ENCODE data around the gene CXCL17. TPM values are rescaled to one million over a fixed set of nuclear protein-coding genes. Genes with fewer than 3 reads are reported as not detected.

Gene CXCL17
- total RNA-seq, 1 experiment from 2014 or later: not detected

DNA sequence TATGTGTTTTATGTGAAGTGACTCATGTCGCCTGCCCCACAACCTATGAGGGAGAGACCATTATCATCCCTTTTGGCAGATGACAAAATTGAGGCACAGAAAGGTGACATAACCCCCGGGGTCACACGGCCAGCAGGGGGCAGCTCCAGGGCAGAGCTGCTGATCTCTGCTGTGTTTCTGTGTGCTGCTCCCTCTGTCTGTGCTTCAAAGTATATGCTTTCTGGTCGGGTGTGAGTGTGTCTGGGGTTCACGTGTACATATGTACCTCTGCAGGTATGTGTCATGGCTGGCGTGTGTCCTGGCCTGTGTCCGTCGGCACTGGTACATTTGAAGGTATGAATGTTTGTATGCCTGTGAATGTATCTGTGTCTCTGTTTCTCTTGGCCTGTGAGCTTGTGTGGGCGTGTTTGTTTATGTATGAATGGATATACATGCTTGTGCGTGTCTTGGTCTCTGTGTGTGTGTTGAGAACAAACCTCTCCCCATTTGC is 22.6 kb downstream of the CXCL17 start:
- Histone ChIP-seq H3K18ac (ENCODE audit: insufficient read length, low read depth, low read length) (no peak overlapping the region), H3K27ac (ENCODE audit: insufficient read length, low read depth, low read length) (no peak overlapping the region), H4K5ac (ENCODE audit: insufficient read length, low read depth, low read length) (no peak overlapping the region), H3T11ph (ENCODE audit: low read length) (no peak overlapping the region), H2BK20ac (ENCODE audit: low read depth, low read length, poor library complexity, severe bottlenecking) (no peak overlapping the region), H3K79me1 (ENCODE audit: insufficient read depth, low read depth, low read length, poor library complexity, severe bottlenecking) (no peaks in the 10 kb centered on the region), H2AFZ (ENCODE audit: low read length) (no peak overlapping the region), H3K56ac (ENCODE audit: insufficient read length, low read depth, low read length) (no peak overlapping the region), H2BK120ac (ENCODE audit: low read depth, low read length, poor library complexity, severe bottlenecking) (no peak overlapping the region), H2AK5ac (ENCODE audit: insufficient read length, low read length) (no peak overlapping the region), H2BK5ac (ENCODE audit: insufficient read length, low read length) (no peak overlapping the region), H2BK12ac (ENCODE audit: insufficient read length, low read depth, low read length) (no peak overlapping the region), H3K14ac (ENCODE audit: insufficient read depth, low read length) (no peak overlapping the region), H3K9me3 (ENCODE audit: control insufficient read depth, low read depth, low read length) (no peaks in the 10 kb centered on the region), H3K4ac (ENCODE audit: low read depth, low read length) (no peak overlapping the region), H4K91ac (ENCODE audit: insufficient read length, low read depth, low read length) (no peak overlapping the region), H2BK15ac (ENCODE audit: low read depth, low read length) (no peak overlapping the region), H3K9ac (ENCODE audit: extremely low read depth, insufficient read length, low read length) (no peak overlapping the region), H3K27me3 (ENCODE audit: insufficient read depth, low read length) (peaks cover 14% of the 10 kb centered on the region; the same call in 1 of the 2 replicates), H3K23me2 (ENCODE audit: insufficient read length, low read depth, low read length, poor library complexity, severe bottlenecking) (peaks cover 7% of the 10 kb centered on the region), H3K23ac (ENCODE audit: insufficient read length, low read depth, low read length) (no peak overlapping the region), H4K8ac (replicated peaks; ENCODE audit: insufficient read length, low read depth, low read length) (no peak overlapping the region), H3K79me2 (ENCODE audit: insufficient read depth, low read length) (no peaks in the 10 kb centered on the region), H3K4me2 (ENCODE audit: insufficient read depth, insufficient read length, low read length) (no peak overlapping the region), H4K20me1 (ENCODE audit: control insufficient read depth, insufficient read depth, insufficient read length) (no peaks in the 10 kb centered on the region), H3K4me1 (ENCODE audit: insufficient read depth, low read length) (no peaks in the 10 kb centered on the region)
- TF ChIP-seq, protein P1, sequence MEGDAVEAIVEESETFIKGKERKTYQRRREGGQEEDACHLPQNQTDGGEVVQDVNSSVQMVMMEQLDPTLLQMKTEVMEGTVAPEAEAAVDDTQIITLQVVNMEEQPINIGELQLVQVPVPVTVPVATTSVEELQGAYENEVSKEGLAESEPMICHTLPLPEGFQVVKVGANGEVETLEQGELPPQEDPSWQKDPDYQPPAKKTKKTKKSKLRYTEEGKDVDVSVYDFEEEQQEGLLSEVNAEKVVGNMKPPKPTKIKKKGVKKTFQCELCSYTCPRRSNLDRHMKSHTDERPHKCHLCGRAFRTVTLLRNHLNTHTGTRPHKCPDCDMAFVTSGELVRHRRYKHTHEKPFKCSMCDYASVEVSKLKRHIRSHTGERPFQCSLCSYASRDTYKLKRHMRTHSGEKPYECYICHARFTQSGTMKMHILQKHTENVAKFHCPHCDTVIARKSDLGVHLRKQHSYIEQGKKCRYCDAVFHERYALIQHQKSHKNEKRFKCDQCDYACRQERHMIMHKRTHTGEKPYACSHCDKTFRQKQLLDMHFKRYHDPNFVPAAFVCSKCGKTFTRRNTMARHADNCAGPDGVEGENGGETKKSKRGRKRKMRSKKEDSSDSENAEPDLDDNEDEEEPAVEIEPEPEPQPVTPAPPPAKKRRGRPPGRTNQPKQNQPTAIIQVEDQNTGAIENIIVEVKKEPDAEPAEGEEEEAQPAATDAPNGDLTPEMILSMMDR (conservative IDR thresholded peaks at IDR 0.05): peak; percentile 81
- Mint-ChIP-seq H3K4me1 (peaks cover 14 to 30% of the 10 kb centered on the region in 2 experiments), H3K9me3 (peaks cover 0 to 3% of the 10 kb centered on the region in 2 experiments; a peak in 3 of 5 replicates), H3K27me3 (ENCODE audit: low read depth) (peaks cover 95% of the 10 kb centered on the region), H3K27ac (no peak overlapping the region), H3K36me3 (ENCODE audit: insufficient read depth in 1 of 3, low read depth in 3 of 3) (peaks cover 0 to 13% (median 3%) of the 10 kb centered on the region in 3 experiments; a peak in 5 of 7 replicates), H3K4me3 (no peak overlapping the region)
- DNase-seq: peak; percentile 74
- no CpG with 5 or more reads among the region's 10 CpGs for WGBS (ENCODE audit: extremely low coverage, insufficient read length, low lambda C conversion rate)

Data from H9 (cell line).